Mesenchymal stem cell (in vitro differentiated cells and primary cell): Measurements from ENCODE around the gene ROPN1.
A peak's percentile ranks its signal among the peaks of the same experiment; 100 is the strongest.
"Not testable (repeated sequence)": the region's sequence is repeated elsewhere in the genome, so short reads cannot be mapped to it uniquely, and the experiment has no call there.

Experiments
- DNase-seq: peaks from one replicate; pipeline ENCODE4 v3.0.0-alpha.2; 2013
- H2AFZ ChIP-seq: one replicate; pipeline ENCODE4 v1.6.1; 2013; ENCODE audit warnings: low read depth, mild to moderate bottlenecking, control low read depth, inconsistent platforms, low read length, moderate library complexity
- H2AK5ac ChIP-seq: 2 replicates; pipeline ENCODE4 v1.6.1; 2013; ENCODE audit warnings: low read length, moderate library complexity, mild to moderate bottlenecking, inconsistent platforms; ENCODE audit not compliant: severe bottlenecking
- H2BK120ac ChIP-seq: one replicate; pipeline ENCODE4 v1.6.1; 2013; ENCODE audit warnings: low read depth, mild to moderate bottlenecking, inconsistent platforms, low read length, moderate library complexity
- H2BK12ac ChIP-seq, 2 experiments: one replicate each; pipeline ENCODE4 v1.6.1; 2013; ENCODE audit warnings: inconsistent platforms in 2 of 2, low read length in 2 of 2, mild to moderate bottlenecking in 2 of 2, moderate library complexity in 2 of 2, control low read depth in 1 of 2
- H2BK15ac ChIP-seq: one replicate; pipeline ENCODE4 v1.6.1; 2013; ENCODE audit warnings: mild to moderate bottlenecking, low read depth, inconsistent platforms; ENCODE audit not compliant: poor library complexity, severe bottlenecking
- H2BK5ac ChIP-seq: 2 replicates; pipeline ENCODE4 v1.6.1; 2013; ENCODE audit warnings: low read depth, mild to moderate bottlenecking, low read length, control low read depth, inconsistent platforms; ENCODE audit not compliant: poor library complexity, severe bottlenecking
- H3K14ac ChIP-seq, 2 experiments: one replicate each; pipeline ENCODE4 v1.6.1; 2013; ENCODE audit warnings: inconsistent platforms in 2 of 2, low read length in 2 of 2, control low read depth in 1 of 2, mild to moderate bottlenecking in 1 of 2, moderate library complexity in 1 of 2
- H3K18ac ChIP-seq, 2 experiments: one replicate each; pipeline ENCODE4 v1.6.1; 2013; ENCODE audit warnings: inconsistent platforms in 2 of 2, low read length in 2 of 2, control low read depth in 1 of 2, low read depth in 1 of 2, mild to moderate bottlenecking in 1 of 2
- H3K23ac ChIP-seq, 2 experiments: one replicate each; pipeline ENCODE4 v1.6.1; 2013; ENCODE audit warnings: inconsistent platforms in 2 of 2, low read length in 2 of 2, mild to moderate bottlenecking in 2 of 2, moderate library complexity in 2 of 2, control low read depth in 1 of 2
- H3K27ac ChIP-seq: 2 replicates; pipeline ENCODE4 v1.5.1; 2013; ENCODE audit warnings: mild to moderate bottlenecking, moderate library complexity, low read length, control low read depth, inconsistent platforms; ENCODE audit not compliant: poor library complexity, severe bottlenecking
- H3K27me3 ChIP-seq, 2 experiments: 2 replicates each; pipeline versions ENCODE4 v1.6.1 to v1.7.0; 2013; ENCODE audit warnings: low read length in 2 of 2, mild to moderate bottlenecking in 2 of 2, moderate library complexity in 2 of 2, control low read depth in 1 of 2, inconsistent platforms in 1 of 2; ENCODE audit not compliant: control insufficient read depth in 1 of 2, insufficient read depth in 1 of 2
- H3K36me3 ChIP-seq, 2 experiments: 2 replicates each; pipeline versions ENCODE4 v1.6.1 to v1.7.0; 2013; ENCODE audit warnings: low read length in 2 of 2, control low read depth in 1 of 2, inconsistent platforms in 1 of 2, low read depth in 1 of 2, mild to moderate bottlenecking in 1 of 2; ENCODE audit not compliant: insufficient read depth in 2 of 2, control insufficient read depth in 1 of 2
- H3K4ac ChIP-seq, 2 experiments: one replicate each; pipeline ENCODE4 v1.6.1; 2013; ENCODE audit warnings: inconsistent platforms in 2 of 2, low read length in 2 of 2, mild to moderate bottlenecking in 2 of 2, moderate library complexity in 2 of 2, control low read depth in 1 of 2, low read depth in 1 of 2
- H3K4me1 ChIP-seq: 2 replicates; pipeline ENCODE4 v1.6.1; 2013; ENCODE audit warnings: low read depth, low read length, control low read depth; ENCODE audit not compliant: control insufficient read depth, insufficient read depth
- H3K4me2 ChIP-seq: 2 replicates; pipeline ENCODE4 v1.6.1; 2013; ENCODE audit warnings: low read length, mild to moderate bottlenecking, inconsistent platforms; ENCODE audit not compliant: poor library complexity, severe bottlenecking
- H3K4me3 ChIP-seq, 2 experiments: 2 replicates each; pipeline versions ENCODE4 v1.5.1 to v1.7.0; 2013; ENCODE audit warnings: low read length in 2 of 2, mild to moderate bottlenecking in 2 of 2, control low read depth in 1 of 2, low read depth in 1 of 2; ENCODE audit not compliant: insufficient read depth in 1 of 2
- H3K79me1 ChIP-seq: replicated peaks from 2 replicates; pipeline ENCODE4 v1.6.1; 2013; ENCODE audit warnings: mild to moderate bottlenecking, control low read depth, low read length, inconsistent platforms; ENCODE audit not compliant: poor library complexity, severe bottlenecking
- H3K9ac ChIP-seq: 2 replicates; pipeline ENCODE4 v1.7.0; 2013; ENCODE audit warnings: mild to moderate bottlenecking, low read length, moderate library complexity
- H3K9me3 ChIP-seq: 2 replicates; pipeline ENCODE4 v1.7.0; 2013; ENCODE audit warnings: mild to moderate bottlenecking, low read length; ENCODE audit not compliant: control insufficient read depth
- H4K8ac ChIP-seq: one replicate; pipeline ENCODE4 v1.6.1; 2013; ENCODE audit warnings: inconsistent platforms, mild to moderate bottlenecking, low read length, moderate library complexity
- H4K91ac ChIP-seq: one replicate; pipeline ENCODE4 v1.6.1; 2013; ENCODE audit warnings: mild to moderate bottlenecking, low read length, inconsistent platforms
- WGBS: methylation state at CpG from one replicate; pipeline ENCODE4 v1.1.7; 2013; ENCODE audit warnings: mixed read lengths; 5-methylcytosine and 5-hydroxymethylcytosine counted together

ROPN1 gene

GRCh38 chr3:123976904-123977303 is 15.0 kb downstream of the ROPN1 start:
- H4K91ac ChIP-seq, DNase-seq, H2BK15ac ChIP-seq, H3K4me3 ChIP-seq, H3K18ac ChIP-seq, H3K4me2 ChIP-seq, H3K14ac ChIP-seq, H2BK5ac ChIP-seq, H3K4me1 ChIP-seq, H3K79me1 ChIP-seq, H3K27ac ChIP-seq, H2BK12ac ChIP-seq, H2BK120ac ChIP-seq, H3K9ac ChIP-seq, H3K36me3 ChIP-seq, H2AK5ac ChIP-seq, H3K9me3 ChIP-seq, H2AFZ ChIP-seq, H3K4ac ChIP-seq, H4K8ac ChIP-seq, H3K23ac ChIP-seq: not testable (repeated sequence)
- peaks cover 0 to 22% of the 10 kb centered on the region in 2 experiments for H3K27me3 ChIP-seq
- WGBS = 85% methylated on average over 4 of the region's 7 CpGs

DNA sequence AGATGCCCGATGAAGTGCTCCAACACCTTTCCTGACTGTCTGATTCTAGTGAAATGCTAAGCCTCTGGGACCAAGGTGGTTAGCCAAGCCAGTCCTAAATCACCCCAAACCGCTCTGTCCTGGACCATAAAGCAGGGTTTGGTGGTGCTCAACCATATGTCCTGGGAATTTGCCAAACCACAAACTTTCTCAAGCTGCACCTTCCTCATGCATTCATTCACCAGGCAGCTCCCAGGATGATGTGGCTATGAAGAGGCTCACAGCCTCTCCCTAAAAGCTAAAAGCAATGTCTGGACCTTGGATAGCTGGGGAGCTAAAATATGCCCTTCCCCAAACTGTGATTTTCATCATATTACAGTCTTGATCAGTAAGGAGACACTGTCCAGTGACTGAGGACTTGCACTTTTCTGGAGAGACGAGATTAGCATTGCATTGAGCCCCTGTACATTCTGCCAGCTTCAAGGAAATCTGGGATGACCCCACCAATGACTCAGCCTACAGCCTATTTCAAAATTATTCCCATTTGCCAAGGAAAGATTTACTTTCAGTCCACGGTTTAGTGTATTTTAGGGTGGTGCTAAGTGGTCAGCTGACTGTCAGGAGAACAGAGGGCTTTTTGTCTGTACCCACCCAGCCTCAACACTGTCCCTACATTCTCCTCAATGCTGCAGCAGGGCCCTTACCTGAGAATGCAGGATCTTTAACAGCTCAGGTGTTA is 15.6 kb downstream of the ROPN1 start:
- H3K9ac ChIP-seq, H3K27ac ChIP-seq, H3K36me3 ChIP-seq, H2BK120ac ChIP-seq, H3K4me2 ChIP-seq, H3K18ac ChIP-seq, H4K8ac ChIP-seq, H3K14ac ChIP-seq, H3K79me1 ChIP-seq, H2AK5ac ChIP-seq, H3K4me3 ChIP-seq, H2BK15ac ChIP-seq, H3K23ac ChIP-seq, H2BK5ac ChIP-seq, H2BK12ac ChIP-seq, H2AFZ ChIP-seq, H3K9me3 ChIP-seq, H3K4me1 ChIP-seq, H3K4ac ChIP-seq, H4K91ac ChIP-seq: not testable (repeated sequence)
- WGBS = 80% methylated on average over 3 of the region's 4 CpGs
- H3K27me3 ChIP-seq = peaks cover 0 to 18% of the 10 kb centered on the region in 2 experiments
- DNase-seq = peak; percentile 18

GRCh38 chr3:123975030-123975429 is 16.9 kb downstream of the ROPN1 start:
- not testable (repeated sequence) for H4K8ac ChIP-seq, H3K18ac ChIP-seq, H4K91ac ChIP-seq, H3K79me1 ChIP-seq, H2BK120ac ChIP-seq, H3K9ac ChIP-seq, H3K4me3 ChIP-seq, H2AFZ ChIP-seq, H2BK12ac ChIP-seq, H3K27ac ChIP-seq, H3K23ac ChIP-seq, H2BK15ac ChIP-seq, H3K4me1 ChIP-seq, H3K4ac ChIP-seq, H3K27me3 ChIP-seq, H2BK5ac ChIP-seq, H3K4me2 ChIP-seq, DNase-seq, H3K14ac ChIP-seq, H3K36me3 ChIP-seq, H3K9me3 ChIP-seq, H2AK5ac ChIP-seq
- no CpG with 5 or more reads among the region's 7 CpGs for WGBS

GRCh38 chr3:123971406-123971805 is 20.5 kb downstream of the ROPN1 start:
- no peak overlapping the region for H4K8ac ChIP-seq
- H3K4me3 ChIP-seq = no peak overlapping the region
- no peaks in the 10 kb centered on the region for H3K9me3 ChIP-seq
- H3K36me3 ChIP-seq = no peaks in the 10 kb centered on the region
- no peak overlapping the region for H3K14ac ChIP-seq
- H2BK120ac ChIP-seq = no peak overlapping the region
- H2BK15ac ChIP-seq = no peak overlapping the region
- H3K27ac ChIP-seq = no peak overlapping the region
- peaks cover 0 to 18% of the 10 kb centered on the region in 2 experiments for H3K27me3 ChIP-seq
- no peak for DNase-seq
- H3K23ac ChIP-seq = no peak overlapping the region
- H2BK5ac ChIP-seq = no peak overlapping the region
- no peak overlapping the region for H2AK5ac ChIP-seq
- no peaks in the 10 kb centered on the region for H3K79me1 ChIP-seq
- no peak overlapping the region for H3K18ac ChIP-seq
- H4K91ac ChIP-seq = no peak overlapping the region
- H2AFZ ChIP-seq = no peak overlapping the region
- no peak overlapping the region for H3K9ac ChIP-seq
- H3K4ac ChIP-seq = no peak overlapping the region
- H3K4me1 ChIP-seq = no peaks in the 10 kb centered on the region
- H2BK12ac ChIP-seq = no peak overlapping the region
- no peak overlapping the region for H3K4me2 ChIP-seq
